ENCODE measurements around the gene OVOL1. TPM values are rescaled to one million over a fixed set of nuclear protein-coding genes. Genes with fewer than 3 reads are reported as not detected.

Gene OVOL1
- total RNA-seq, 1 experiment from 2014 or later = 17.1 TPM

- Histone ChIP-seq H2AFZ (ENCODE audit: low read length) (peak overlapping the region; percentile 72), H3F3A (ENCODE audit: low read length, unreplicated experiment) (no peaks in the 10 kb centered on the region), H3K9me3 (ENCODE audit: low read length) (no peaks in the 10 kb centered on the region), H4K20me1 (ENCODE audit: low read length) (peaks cover 22% of the 10 kb centered on the region), H3K4me2 (ENCODE audit: low read length) (peak overlapping the region; percentile 75), H3K27ac (ENCODE audit: low read length) (no peak overlapping the region), H3K4me1 (ENCODE audit: insufficient read depth, low read length) (peaks cover 31% of the 10 kb centered on the region), H3K27me3 (ENCODE audit: low read length) (no peaks in the 10 kb centered on the region), H3K9me2 (replicated peaks; ENCODE audit: low read length) (no peaks in the 10 kb centered on the region), H3K36me3 (ENCODE audit: low read depth, low read length) (peaks cover 17% of the 10 kb centered on the region; the same call in 1 of the 2 replicates), H3K9ac (ENCODE audit: low read length) (no peak overlapping the region), H3K79me2 (ENCODE audit: low read length) (peaks cover 42% of the 10 kb centered on the region), H3K4me3 (ENCODE audit: low read length) (peak overlapping the region; percentile 55)
- ChIA-PET POLR2A (ENCODE audit: unreplicated experiment) (no interaction called here), CTCF (interaction anchor here (2.1 kb wide), 2 partner anchors 11 to 36 kb away, joined by 17 to 44 read pairs; no protein-coding TSS in a partner anchor)
- peak; percentile 26 for ATAC-seq
- no TSS peak for BruUV-seq (replicated peaks)
- TF ChIP-seq EZH2phosphoT487 (IDR thresholded peaks at IDR 0.05; ENCODE audit: borderline replicate concordance, low read length) (no peak), EZH2 (IDR thresholded peaks at IDR 0.05; ENCODE audit: low read length, unreplicated experiment) (no peak), CTCF (conservative IDR thresholded peaks at IDR 0.05; ENCODE audit: low read depth, low read length) (0 out of 2 replicates have a peak, but pooled peaks have one; percentile 23)
- intact Hi-C loops (cut with micrococcal nuclease) = no loop called here
- DNase-seq = peak; percentile 39
Measured at GRCh38 chr11:65781152-65781961, 5.5 kb upstream of the OVOL1 start.

- Histone ChIP-seq H3K27ac (ENCODE audit: low read length) (no peak overlapping the region), H3K4me3 (ENCODE audit: low read length) (no peak overlapping the region), H3F3A (ENCODE audit: low read length, unreplicated experiment) (no peaks in the 10 kb centered on the region), H3K79me2 (ENCODE audit: low read length) (peaks cover 34% of the 10 kb centered on the region), H3K27me3 (ENCODE audit: low read length) (no peaks in the 10 kb centered on the region), H3K9me2 (replicated peaks; ENCODE audit: low read length) (no peaks in the 10 kb centered on the region), H3K9ac (ENCODE audit: low read length) (no peak overlapping the region), H2AFZ (ENCODE audit: low read length) (no peak overlapping the region), H3K9me3 (ENCODE audit: low read length) (no peaks in the 10 kb centered on the region), H4K20me1 (ENCODE audit: low read length) (peaks cover 22% of the 10 kb centered on the region), H3K4me1 (ENCODE audit: insufficient read depth, low read length) (peaks cover 26% of the 10 kb centered on the region), H3K36me3 (ENCODE audit: low read depth, low read length) (peaks cover 10% of the 10 kb centered on the region; the same call in 1 of the 2 replicates), H3K4me2 (ENCODE audit: low read length) (no peak overlapping the region)
- BruUV-seq (replicated peaks) = no TSS peak
- no peak for TF ChIP-seq CTCF (conservative IDR thresholded peaks at IDR 0.05; ENCODE audit: low read depth, low read length)
- TF ChIP-seq EZH2phosphoT487 (IDR thresholded peaks at IDR 0.05; ENCODE audit: borderline replicate concordance, low read length) = no peak
- no peak for TF ChIP-seq EZH2 (IDR thresholded peaks at IDR 0.05; ENCODE audit: low read length, unreplicated experiment)
- POLR2A ChIA-PET (ENCODE audit: unreplicated experiment) = no interaction called here
- intact Hi-C loops (cut with micrococcal nuclease) = no loop called here
- no peak for DNase-seq
- CTCF ChIA-PET = no interaction called here
- ATAC-seq = no peak
Measured at GRCh38 chr11:65781962-65782815, 4.7 kb upstream of the OVOL1 start.

All from PC-3 (cell line).